Breast epithelium (tissue), 3 donors: ENCODE data around the gene OR6B1.

Experiments used
- POLR2A ChIP-seq: fragments of 450-650 bp; IDR thresholded peaks from one replicate; pipeline ENCODE4 v1.6.1; 2016; ENCODE audit warnings: antibody characterized with exemption, mild to moderate bottlenecking, moderate library complexity
- TF ChIP-seq, protein P1 (sequence below), 3 donors: fragments of 450-650 bp; IDR thresholded peaks; one replicate each; pipeline ENCODE4 v1.5.1; 2016 to 2017; ENCODE audit warnings: antibody characterized with exemption in 3 of 3, mild to moderate bottlenecking in 3 of 3, moderate library complexity in 3 of 3

DNA sequence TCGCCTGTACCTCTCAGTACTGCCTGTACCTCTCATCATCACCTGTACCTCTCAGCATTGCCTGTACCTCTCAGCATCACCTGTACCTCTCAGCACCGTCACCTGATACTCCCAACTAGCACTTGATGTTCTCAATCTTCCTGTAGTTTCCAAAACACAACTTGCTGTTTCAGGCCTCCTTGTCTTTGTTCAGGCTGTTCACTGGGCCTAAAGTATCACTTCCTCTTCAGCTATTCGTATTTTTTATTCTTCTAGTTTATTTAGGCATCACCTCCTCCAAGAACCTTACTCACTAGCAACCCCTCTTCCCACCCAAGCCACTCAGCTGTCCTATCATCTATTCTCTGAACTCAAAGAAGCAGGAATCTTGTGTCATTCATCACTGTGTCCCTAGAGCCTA is 24.1 kb downstream of the OR6B1 start:
- TF ChIP-seq, protein P1, sequence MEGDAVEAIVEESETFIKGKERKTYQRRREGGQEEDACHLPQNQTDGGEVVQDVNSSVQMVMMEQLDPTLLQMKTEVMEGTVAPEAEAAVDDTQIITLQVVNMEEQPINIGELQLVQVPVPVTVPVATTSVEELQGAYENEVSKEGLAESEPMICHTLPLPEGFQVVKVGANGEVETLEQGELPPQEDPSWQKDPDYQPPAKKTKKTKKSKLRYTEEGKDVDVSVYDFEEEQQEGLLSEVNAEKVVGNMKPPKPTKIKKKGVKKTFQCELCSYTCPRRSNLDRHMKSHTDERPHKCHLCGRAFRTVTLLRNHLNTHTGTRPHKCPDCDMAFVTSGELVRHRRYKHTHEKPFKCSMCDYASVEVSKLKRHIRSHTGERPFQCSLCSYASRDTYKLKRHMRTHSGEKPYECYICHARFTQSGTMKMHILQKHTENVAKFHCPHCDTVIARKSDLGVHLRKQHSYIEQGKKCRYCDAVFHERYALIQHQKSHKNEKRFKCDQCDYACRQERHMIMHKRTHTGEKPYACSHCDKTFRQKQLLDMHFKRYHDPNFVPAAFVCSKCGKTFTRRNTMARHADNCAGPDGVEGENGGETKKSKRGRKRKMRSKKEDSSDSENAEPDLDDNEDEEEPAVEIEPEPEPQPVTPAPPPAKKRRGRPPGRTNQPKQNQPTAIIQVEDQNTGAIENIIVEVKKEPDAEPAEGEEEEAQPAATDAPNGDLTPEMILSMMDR (IDR thresholded peaks at IDR 0.05) = no peak
- TF ChIP-seq POLR2A = no peak
